Bone marrow (tissue), 2 donors: Measurements from ENCODE around the gene SNN.

Experiments
- DNase-seq, 2 donors: peaks; one replicate each; lab custom pipeline; 2025; lab: John Stamatoyannopoulos, UW

Gene SNN

DNA sequence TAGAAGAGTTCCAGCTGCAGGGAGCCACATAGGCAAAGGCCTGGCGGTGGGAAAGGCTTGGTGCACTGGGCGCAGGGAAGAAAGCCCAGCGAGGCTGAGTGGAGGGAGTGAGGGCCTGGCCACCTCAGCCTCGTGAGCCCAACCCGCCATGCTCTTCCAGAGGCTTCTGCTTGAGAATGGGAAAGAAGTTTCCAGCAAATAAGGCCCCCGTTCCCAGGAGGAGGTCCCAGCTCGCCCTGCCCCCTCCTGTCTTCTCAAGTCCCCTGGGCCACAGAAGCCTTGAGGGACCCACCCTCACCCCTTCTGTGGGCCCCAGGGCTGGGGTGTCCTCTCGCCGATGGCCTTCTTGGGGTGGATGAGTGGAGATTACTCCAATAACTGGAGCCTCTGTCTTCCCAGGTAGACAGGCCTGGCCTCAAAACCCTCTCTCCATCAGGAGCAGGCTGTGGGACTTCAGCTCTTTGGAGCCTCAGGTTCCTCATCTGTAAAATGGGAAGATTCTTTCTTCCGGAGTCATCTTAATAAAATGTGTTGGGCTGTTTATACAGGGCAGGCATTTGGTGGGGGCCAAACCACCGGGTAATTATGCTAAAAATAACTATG, 933 bp upstream of the SNN start:
- no peak for DNase-seq

DNA sequence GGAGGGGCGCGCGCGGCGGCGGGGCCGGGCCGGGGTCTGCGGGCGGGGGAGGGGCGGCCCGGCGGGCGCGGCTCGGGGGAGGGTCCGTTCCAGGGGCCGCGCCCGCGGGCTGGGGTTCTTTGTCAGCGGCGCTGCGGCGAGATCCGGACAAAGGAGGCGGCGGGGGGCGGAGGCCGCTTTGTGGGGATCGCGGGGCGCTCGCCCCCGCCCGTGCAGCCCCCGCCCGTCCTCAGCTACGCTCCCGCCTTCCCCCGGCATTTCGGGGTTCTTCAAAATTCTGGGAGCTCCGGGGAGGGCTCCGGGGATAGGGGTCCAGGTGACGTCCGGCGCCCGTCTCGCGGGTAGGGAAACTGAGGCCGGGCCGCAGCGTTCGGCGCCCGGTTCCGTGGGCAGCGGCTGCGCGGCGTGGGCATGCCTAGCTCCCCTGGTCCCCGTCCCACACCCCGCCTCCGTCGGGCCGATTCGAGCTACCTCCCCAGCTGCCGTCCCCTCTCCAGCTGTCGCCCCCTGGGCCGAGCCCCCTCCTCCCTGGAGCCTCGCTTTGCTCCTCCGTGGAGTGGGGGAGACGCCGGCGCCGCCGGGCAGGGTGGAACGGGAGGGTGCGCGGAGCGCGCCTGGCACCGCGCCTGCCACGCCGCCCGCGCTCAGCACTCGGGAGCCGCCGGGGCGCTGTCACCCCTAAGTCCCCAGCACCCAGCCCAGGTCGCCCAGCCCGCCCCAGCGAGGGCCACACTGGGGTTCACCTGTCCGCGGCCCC, 546 bp downstream of the SNN start:
- DNase-seq: no peak

DNA sequence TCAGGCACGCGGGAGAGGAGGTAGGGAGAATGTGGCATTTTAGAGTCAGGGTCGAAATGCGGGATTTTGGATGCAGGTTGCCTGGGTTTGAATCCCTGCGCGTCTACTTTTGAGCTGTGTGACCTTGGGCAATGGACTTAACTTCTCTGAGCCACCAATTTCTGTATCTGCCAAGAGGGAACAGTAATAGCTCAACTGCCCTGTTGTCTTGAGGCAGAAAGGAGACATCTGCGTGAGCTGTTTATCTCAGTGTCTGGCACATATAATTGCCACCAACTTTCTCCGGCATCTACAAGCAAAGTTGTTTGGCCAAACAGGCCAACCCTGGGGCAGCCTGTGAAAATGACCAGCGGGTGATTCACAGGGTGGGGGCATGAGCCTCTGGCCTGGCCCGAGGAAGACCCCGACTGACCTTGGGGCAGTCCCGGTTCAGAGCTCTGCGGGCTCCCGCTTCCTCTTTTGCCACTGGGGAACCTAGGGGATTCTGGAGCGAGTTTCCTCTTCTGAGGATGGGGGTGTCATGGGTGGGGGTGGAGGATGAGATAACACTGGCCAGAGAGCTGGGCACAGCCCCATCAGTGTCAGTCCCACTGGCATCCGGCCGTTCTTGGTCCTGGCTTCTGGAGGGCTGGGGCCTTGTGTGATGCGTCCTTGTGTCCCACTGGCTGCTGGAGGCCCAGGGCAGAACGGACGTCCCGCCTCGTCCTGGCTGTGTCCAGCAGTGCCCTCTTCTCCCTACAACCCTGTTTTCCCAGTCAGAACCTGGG, 1.3 kb downstream of the SNN start:
- peak in 1 of 2 donors; percentile 54 for DNase-seq

DNA sequence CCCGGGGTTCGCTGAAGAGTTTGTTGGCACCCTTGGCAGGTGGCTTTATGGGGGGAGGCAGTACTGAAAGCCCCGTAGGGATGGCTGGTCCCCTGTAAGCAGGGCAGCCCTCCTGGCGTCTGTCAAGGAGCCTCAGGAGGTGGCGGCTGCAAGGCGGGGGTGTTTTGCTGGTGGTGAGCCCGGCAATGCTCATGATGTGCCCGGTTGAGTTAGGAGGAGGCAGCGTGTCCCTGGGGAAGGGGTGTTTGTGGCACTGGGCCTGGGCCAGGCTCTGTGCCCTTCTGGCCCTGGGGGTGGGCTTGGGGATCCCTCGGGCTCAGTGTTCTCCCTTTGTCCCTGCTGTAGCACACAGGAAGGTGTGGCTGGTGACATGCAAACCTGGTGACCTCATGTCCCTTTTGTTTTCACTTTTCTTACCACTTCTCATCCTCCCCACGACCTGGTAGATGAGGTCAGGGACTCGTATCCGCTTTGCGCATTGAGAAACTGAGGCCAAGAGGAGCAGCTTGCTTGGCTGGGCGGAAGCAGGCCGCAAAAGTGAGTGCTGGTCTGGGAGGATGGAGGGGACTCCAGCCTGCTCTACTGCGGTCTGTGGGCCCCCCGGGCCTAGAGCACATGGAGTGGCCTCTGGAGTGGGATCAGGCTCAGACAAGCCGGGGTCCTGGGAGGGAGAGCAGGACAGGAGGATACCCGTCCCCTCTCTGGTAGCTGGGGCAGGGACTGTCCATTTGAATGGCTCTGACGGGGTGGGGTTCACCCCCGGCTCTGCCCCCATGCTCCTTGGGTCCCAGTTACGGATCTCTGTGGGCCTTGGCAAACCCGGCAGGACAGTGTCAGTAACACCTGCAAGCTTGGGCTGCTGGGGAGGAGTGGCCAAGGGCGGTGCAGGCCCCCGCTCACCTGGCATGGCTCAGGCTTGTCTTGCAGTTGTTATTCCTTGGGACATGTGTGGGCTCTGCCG, 2.2 kb downstream of the SNN start:
- no peak for DNase-seq

DNA sequence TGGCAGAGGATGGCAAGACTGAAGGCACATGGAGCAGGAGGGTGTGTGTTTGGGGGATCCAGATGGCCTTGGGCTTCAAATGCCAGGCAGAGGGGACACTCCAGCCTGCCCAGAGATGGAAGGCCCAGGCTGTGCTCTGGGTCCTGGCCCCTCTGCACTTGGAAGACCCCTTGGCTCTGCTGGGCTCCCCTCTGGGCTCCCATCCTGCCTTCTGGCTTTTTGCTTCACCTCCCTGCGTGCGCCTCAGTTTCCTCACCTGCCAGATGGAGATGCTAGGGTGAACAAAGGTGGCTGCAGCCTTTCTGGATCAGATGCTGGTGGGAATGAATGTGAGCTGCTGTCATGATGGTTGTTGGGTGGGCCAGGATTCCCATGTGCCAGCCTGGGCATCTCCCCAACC, 3.0 kb downstream of the SNN start:
- no peak for DNase-seq

DNA sequence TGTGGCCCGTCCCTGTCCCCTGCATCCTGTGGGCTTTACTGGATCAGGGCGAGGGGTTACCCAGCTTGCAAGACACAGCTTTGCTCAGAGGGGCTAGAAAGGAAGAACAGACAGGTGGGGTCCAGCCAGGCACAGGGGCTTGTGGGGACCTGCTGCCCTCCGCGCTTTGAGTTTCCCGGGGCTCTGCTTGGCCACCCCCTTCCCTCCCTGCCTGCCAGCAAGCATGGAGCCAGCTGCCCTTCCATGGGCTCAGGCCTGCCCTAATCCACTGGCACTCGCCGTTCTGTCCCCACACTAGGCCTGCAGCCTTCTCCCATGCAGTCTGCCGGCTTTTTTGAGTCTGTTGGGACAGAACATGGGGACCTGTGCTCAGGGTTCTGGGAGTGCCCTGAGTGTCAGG, 3.4 kb downstream of the SNN start:
- no peak for DNase-seq

DNA sequence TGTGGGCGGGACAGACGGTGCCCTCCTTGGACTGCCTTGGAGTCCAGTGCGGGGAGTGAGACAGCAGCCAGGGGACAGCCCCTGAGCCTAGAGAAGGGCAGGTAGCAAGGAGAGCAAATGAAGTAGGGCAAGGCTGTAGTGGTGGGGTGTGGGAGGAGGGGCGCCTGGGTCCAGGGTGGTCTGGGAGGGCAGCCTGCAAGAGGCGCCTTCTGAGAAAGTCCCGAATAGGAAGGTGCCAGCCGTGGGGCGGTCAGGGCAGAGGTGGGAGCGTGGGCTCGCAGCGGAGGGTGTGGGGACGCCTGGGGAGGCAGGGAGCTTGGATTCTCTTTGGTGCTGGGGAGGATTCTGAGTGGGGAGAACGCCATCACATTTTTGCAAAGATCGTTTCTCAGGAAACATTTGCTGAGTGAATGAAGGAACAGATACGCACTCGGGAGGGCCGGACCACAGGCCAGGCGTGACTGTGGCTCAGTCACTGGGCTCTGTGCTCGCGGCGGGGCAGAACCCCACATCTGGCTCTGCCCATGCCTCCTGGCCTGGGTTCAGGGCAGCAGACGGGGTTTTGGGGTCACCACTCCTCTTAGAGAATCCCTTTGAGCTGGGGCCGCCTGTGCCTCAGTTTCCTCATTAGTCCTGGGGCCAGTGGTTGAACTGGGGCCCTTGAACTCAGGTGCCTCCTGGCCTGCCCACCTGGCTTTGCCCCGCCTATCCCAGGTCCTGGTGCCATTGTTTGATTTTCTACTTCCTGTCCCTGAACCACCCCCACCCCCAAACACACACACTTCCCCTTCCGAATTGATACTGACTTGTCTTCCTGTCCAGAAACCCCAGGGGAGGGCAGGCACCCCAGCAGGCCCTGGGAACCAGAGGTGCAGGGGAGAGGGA, 4.2 kb downstream of the SNN start:
- DNase-seq: peak in 1 of 2 donors; percentile 12

DNA sequence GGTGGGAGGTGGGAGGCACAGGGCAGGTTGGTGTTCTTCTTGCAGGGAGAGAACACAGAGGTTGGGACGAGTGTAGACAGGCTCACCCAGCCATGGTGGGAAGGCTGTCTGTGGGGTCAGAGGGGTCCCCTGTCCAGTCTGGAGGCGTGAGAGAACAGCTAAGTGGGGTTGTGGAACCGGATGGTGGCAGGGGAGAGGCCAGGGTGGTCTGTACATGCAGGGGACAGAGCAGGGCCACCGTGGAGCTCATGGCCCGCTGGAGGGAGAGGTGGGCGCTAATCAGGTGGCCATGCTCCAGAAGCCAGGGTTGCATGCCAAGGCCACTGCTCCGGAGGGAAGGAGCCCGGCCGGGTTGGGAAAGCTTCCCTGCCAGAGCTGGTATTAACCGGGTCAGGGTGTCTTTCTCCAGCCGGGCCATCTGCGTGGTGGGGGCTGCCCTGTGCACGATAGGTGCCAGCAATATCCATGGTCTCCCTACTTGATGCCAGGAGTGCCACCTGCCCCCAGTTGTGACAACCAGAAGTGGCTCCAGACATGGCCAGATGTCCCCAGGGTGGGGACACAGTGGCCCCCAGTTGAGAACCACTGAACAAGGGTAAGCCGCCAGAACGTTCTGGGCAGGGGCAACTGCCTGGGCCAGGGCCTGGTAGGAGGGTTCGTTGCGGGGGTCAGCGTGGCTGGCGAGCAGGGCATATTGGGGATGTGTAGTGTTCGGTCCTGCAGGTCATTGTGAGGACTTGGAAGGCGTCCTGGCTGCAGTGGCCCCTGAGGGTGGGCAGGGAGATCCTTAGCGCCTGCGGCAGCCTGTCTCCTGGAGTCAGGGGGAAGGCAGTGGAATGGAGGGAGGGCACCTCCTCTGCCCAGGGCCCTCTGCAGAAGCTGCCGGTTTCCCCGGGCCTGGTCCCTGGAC, 5.1 kb downstream of the SNN start:
- DNase-seq: no peak

DNA sequence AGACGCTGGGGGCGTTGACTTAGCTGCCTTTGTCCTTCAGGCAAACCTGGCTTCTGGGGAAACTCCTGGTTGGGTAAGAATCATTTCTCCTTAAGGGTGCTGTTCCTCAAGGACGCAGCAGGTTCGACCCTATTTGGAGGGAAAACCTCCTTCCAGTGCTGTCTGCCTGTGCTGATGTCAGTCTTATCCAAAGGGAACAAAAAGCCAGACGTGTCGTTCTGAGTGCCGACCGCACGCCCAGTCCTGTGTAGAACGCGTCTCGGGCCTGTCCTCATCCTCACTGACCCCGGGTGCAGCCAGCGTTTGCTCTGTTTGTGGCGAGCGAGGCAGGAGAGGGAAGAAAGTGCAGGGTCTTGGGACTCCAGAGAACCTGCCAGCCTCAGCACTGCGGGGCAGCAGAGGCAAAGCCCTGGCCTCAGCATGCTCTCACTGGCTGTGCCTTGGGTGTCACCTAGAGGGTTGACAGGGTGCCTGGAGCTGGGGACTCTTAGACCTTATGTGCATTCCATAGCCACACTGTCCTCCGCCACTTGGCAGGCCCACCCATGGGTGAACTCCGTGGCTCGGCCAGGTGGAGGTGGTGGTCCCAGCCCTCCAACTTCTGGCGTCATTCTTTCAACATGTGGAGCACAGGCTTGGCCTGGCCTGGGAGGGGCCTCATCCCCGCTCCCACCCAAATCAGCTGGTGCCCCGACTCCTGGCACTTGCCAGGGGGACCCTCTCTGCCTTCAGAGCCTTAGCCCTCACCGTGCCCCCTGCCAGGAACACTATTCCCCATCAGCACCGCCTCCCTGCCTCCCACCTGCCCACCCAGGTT, 6.0 kb downstream of the SNN start:
- DNase-seq: no peak

DNA sequence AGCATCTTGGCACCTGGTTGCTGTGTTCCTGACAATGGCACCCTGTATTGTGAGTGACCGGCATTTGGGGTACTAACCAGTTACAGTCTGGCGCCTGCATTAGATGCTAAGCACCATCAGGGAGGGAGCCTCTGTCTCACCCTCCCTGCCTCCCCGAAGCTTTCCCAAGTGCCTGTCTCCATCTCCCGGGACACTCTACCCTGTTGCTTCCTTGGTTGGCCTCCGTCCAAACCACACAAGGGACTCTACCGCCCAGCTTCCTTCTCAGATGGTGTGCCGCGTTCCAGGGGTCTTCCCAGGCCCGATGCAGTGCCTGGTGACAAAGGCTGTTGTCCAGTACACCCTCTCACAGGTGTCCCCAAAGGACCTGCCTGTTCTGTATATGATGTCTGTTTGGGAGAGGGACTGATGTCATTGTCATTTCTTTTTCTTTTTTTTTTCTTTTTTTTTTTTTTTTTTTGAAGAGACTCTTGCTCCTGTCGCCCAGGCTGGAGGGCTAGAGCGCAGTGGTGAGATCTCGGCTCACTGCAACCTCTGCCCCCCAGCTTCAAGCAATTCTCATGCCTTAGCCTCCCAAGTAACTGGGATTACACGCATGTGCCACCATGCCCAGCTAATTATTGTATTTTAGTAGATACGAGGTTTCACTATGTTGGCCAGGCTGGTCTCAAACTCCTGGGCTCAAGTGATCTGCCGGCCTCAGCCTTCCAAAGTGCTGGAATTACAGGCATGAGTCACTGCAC, 6.7 kb downstream of the SNN start:
- no peak for DNase-seq

DNA sequence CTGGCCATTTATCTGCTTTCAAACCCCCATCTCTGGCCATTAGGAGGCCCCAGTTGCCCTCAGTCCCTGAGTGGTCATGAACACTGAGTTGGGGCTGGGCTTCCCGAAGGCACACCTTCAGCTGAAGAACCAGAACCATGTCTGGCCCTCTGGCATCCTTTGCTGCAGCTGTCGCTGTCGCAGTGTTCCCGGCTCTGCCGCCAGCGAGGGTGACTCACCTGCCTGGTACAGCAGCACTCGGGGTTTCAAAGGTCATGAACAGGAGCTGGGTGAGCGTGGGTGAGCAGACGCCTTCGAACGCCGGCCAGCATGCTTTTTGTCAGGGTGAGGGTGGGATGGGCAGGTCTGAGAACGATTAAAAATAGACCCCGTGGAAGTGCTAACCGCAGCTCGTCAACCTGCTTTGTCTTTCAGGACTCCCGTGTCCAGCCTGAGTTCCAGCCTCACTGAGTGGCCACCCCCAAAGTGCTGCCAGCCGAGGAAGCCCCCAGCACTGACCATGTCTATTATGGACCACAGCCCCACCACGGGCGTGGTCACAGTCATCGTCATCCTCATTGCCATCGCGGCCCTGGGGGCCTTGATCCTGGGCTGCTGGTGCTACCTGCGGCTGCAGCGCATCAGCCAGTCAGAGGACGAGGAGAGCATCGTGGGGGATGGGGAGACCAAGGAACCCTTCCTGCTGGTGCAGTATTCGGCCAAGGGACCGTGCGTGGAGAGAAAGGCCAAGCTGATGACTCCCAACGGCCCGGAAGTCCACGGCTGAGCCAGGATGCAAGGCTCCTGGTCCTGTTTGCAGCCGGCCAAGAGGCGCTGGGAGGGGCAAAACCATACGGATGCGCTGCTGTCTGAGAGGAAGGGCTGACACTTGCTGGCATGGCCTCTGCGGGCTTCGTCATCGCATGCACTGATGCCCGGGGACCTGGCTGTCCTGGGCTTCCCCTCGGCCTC, 7.6 kb downstream of the SNN start:
- DNase-seq: no peak

DNA sequence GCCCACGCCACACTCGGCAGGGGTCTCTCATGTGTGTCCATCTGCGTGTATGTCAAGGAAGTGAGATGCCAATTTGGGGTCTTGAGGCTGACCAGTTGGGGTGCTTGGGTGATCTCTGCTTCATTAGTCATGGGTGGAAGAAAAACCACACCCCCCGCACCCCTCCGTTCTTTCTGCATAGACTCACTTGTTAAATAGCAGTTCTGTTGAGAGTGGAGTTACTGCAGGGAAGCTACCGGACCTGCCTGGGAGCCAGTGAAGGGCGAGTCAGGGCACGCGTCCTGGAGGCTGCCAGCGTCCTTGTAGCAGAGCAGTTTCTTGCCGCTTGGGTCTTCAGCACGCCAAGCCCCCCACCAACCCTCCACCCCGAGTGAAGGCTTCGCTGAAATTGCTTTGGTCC, 8.5 kb downstream of the SNN start:
- no peak for DNase-seq

DNA sequence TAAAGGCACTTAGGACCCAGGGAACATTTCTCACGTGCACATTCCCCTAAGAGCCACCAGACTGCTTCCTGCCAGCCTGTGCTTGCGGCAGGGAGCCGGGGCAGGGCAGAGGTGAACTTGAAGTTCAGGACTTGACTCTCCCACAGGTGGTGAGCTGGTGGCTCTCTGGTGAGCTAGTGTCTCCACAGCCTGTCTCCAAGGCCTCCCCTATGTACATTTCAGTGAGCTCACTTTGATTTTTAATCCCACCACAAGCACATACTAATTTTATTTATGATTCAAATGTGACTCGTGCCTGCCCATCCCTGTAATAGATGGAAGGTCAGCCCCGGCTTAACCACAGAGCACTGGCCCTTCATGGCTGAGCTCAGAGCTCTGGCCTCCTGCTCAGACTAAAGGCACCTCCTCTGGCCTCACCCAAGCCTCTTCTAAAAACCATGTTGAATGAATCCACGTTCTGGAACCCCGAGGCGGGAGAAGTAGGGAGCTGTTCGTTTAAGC, 9.2 kb downstream of the SNN start:
- DNase-seq: no peak

DNA sequence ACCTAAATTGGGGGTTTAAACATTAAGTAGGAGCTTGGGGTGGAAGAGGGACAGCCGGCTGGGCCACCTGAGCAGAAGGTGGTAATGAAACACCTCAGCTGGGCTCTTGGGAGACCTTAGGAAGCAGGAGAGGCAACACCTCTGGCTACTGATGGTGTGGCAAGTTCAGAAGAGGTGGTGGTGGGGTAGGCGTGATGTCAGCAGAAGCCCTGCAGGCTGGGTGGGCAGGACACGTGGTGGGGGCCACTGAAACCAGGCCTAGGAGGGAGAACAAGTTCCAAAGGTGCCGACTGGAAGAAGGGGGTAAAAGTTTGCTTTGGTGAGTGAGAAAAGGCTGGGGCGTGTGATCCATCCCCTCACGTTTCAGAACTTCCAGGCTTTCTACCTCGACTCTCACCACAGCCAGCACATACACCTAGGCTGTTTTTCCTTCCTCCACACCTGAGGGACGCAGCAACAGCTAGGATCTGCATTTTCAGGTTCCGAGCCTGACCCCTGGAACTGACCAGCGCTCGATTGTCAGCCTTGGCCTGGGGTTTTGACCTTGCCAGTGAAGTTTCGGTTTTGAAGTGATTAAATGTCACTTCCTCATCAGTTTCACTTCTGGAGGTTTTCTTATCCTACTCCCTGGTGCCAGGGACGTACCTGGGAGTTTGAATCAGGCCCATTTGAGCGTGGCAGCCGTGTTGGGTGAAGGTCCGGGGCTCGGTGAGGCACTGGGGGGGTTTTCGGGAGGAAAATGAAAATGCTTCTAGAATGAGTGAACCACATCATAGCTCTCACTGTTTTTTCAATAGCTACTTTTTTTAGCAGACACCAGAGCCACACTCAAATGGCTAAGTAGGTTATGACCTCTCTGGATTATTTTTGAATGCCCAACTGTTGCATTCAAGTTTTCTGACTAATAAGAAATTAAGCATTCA, 10.0 kb downstream of the SNN start:
- no peak for DNase-seq

DNA sequence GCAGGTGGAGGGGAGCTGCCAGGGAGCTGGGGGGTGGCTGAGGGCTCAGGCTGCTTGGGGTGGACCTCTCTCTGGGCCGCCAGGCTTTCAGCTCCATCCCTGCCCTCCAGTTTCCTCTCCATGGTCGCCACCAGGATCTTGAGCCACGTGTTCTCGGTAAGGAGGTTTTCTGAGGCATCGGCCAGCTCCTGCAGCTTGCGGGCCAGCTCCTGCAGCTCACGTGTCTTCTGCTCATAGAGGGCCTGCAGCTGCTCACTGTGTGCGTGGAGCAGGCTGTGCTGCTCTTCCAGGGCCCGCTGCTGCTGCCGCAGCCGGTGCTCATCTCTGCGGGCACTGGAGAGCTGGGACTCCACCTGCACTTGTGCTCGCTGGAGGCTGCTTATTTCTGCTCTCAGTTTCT, 11.0 kb downstream of the SNN start:
- no peak for DNase-seq
